ENCODE data around the gene ZNF124. TPM values are rescaled to one million over a fixed set of nuclear protein-coding genes. Genes with fewer than 3 reads are reported as not detected.
"Not testable (repeated sequence)": the region's sequence is repeated elsewhere in the genome, so short reads cannot be mapped to it uniquely, and the experiment has no call there.

The ZNF124 gene
- total RNA-seq, 1 experiment from 2014 or later: 33.8 TPM

DNA sequence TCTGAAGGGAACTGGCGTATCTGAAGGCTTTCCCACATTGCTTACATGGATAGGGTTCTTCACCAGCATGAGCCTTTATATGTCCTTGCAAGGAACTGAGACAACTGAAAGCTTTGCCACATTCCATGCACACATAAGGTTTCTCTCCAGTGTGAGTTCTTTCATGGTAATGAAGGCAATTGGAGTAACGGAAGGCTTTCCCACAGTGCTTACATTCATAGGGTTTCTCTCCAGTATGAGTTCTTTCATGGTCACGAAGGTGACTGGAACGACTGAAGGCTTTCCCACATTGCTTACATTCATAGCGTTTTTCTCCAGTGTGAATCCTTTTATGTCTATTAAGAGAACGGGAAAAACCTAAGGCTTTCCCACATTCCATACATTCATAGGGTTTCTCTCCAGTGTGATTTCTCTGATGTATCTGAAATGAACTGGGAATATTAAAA, 15.0 kb downstream of the ZNF124 start (continued):
- TF ChIP-seq ZNF532 (CRISPR knock-in tag; IDR thresholded peaks at IDR 0.05; ENCODE audit: borderline replicate concordance) (no peak), FOXP4 (CRISPR knock-in tag; IDR thresholded peaks at IDR 0.05) (no peak), ZNF281 (CRISPR knock-in tag; IDR thresholded peaks at IDR 0.05) (no peak), ELF4 (CRISPR knock-in tag; IDR thresholded peaks at IDR 0.05; ENCODE audit: low read depth) (no peak)
- TF ChIP-seq, protein P1, sequence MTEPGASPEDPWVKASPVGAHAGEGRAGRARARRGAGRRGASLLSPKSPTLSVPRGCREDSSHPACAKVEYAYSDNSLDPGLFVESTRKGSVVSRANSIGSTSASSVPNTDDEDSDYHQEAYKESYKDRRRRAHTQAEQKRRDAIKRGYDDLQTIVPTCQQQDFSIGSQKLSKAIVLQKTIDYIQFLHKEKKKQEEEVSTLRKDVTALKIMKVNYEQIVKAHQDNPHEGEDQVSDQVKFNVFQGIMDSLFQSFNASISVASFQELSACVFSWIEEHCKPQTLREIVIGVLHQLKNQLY (CRISPR knock-in tag; IDR thresholded peaks at IDR 0.05): no peak

GRCh38 chr1:247147781-247148180, 24.0 kb downstream of the ZNF124 start:
- H3K9me3 Mint-ChIP-seq: peaks cover 37% of the 10 kb centered on the region
- DNase-seq (ENCODE audit: low spot score): no peak
- H3K4me3 Mint-ChIP-seq: no peak overlapping the region
- ChIA-PET POLR2A (no interaction called here), CTCF (no interaction called here)
- H3K4me1 Mint-ChIP-seq: peaks cover 5% of the 10 kb centered on the region
- no peak for TF ChIP-seq TEAD1 (CRISPR knock-in tag; IDR thresholded peaks at IDR 0.05)
- TF ChIP-seq PRRX2 (CRISPR knock-in tag; IDR thresholded peaks at IDR 0.05): no peak
- H3K27ac Mint-ChIP-seq: no peak overlapping the region
- H3K27me3 Mint-ChIP-seq (ENCODE audit: low read depth): no peaks in the 10 kb centered on the region
- no peak for ATAC-seq
- peaks cover 62% of the 10 kb centered on the region for H3K36me3 Mint-ChIP-seq

DNA sequence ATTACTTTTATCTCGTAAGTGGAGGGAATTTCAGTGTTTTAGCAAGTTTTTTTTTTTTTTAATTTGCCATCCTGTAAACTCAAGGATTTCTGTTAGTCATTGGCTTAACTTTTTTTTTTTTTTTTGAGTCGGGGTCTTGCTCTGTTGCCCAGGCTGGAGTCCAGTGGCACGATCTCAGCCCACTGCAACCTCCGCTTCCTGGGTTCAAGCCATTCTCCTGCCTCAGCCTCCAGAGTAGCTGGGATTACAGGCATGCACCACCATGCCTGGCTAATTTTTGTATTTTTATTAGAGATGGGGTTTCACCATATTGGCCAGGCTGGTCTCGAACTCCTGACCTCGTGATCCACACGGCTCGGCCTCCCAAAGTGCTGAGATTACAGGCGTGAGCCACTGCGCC, 24.7 kb downstream of the ZNF124 start:
- H3K4me1 Mint-ChIP-seq; POLR2A ChIA-PET; DNase-seq (ENCODE audit: low spot score); H3K27ac Mint-ChIP-seq; ATAC-seq; H3K27me3 Mint-ChIP-seq (ENCODE audit: low read depth); H3K4me3 Mint-ChIP-seq: not testable (repeated sequence)
- Mint-ChIP-seq H3K36me3 (peaks cover 62% of the 10 kb centered on the region), H3K9me3 (peaks cover 37% of the 10 kb centered on the region)
- peak; percentile 61; the same call in 1 of the 2 replicates for TF ChIP-seq ZNF121 (CRISPR knock-in tag; IDR thresholded peaks at IDR 0.05)
- CTCF ChIA-PET: interaction anchor here (0.5 to 2.1 kb wide), 25 partner anchors 12 to 640 kb away, joined by 3 to 15 read pairs (median 3); partner anchors contain the start of genes AHCTF1, SMYD3, ZNF669 and ZNF670

- Mint-ChIP-seq H3K9me3 (peaks cover 39% of the 10 kb centered on the region), H3K27ac (no peak overlapping the region), H3K4me3 (no peak overlapping the region), H3K36me3 (peaks cover 64% of the 10 kb centered on the region), H3K27me3 (ENCODE audit: low read depth) (no peaks in the 10 kb centered on the region), H3K4me1 (peaks cover 5% of the 10 kb centered on the region)
- ATAC-seq (peak; percentile 83), DNase-seq (ENCODE audit: low spot score) (no peak)
- POLR2A ChIA-PET: no interaction called here
- TF ChIP-seq ETV6 (CRISPR knock-in tag; IDR thresholded peaks at IDR 0.05): no peak
- TF ChIP-seq, protein P2, sequence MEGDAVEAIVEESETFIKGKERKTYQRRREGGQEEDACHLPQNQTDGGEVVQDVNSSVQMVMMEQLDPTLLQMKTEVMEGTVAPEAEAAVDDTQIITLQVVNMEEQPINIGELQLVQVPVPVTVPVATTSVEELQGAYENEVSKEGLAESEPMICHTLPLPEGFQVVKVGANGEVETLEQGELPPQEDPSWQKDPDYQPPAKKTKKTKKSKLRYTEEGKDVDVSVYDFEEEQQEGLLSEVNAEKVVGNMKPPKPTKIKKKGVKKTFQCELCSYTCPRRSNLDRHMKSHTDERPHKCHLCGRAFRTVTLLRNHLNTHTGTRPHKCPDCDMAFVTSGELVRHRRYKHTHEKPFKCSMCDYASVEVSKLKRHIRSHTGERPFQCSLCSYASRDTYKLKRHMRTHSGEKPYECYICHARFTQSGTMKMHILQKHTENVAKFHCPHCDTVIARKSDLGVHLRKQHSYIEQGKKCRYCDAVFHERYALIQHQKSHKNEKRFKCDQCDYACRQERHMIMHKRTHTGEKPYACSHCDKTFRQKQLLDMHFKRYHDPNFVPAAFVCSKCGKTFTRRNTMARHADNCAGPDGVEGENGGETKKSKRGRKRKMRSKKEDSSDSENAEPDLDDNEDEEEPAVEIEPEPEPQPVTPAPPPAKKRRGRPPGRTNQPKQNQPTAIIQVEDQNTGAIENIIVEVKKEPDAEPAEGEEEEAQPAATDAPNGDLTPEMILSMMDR (IDR thresholded peaks at IDR 0.05): peak; percentile 56
- CTCF ChIA-PET: interaction anchor here (0.5 to 2.1 kb wide), 26 partner anchors 12 to 783 kb away, joined by 3 to 15 read pairs (median 3); partner anchors contain the start of genes AHCTF1, SMYD3, ZNF669 and ZNF670
Measured at GRCh38 chr1:247146671-247147070, 25.1 kb downstream of the ZNF124 start.

All from WTC11 (cell line).